Measurements from ENCODE around the gene CMC2. TPM values are rescaled to one million over a fixed set of nuclear protein-coding genes. Genes with fewer than 3 reads are reported as not detected.

The CMC2 gene
- total RNA-seq, 1 experiment from 2014 or later: 64.2 TPM

GRCh38 chr16:81040131-81040530, 33.4 kb upstream of the CMC2 start:
- H2BK120ac ChIP-seq (ENCODE audit: low read depth, low read length, poor library complexity, severe bottlenecking): no peak overlapping the region
- H3K4me1 Mint-ChIP-seq: peaks cover 17 to 20% of the 10 kb centered on the region in 2 experiments
- WGBS (ENCODE audit: extremely low coverage, insufficient read length, low lambda C conversion rate): no CpG with 5 or more reads among the region's 2 CpGs
- H3K4ac ChIP-seq (ENCODE audit: low read depth, low read length): no peak overlapping the region
- H3K23me2 ChIP-seq (ENCODE audit: insufficient read length, low read depth, low read length, poor library complexity, severe bottlenecking): peaks cover 7% of the 10 kb centered on the region
- H4K91ac ChIP-seq (ENCODE audit: insufficient read length, low read depth, low read length): no peak overlapping the region
- no peak overlapping the region for H2BK5ac ChIP-seq (ENCODE audit: insufficient read length, low read length)
- no peaks in the 10 kb centered on the region for H3K27me3 ChIP-seq (ENCODE audit: insufficient read depth, low read length)
- H4K8ac ChIP-seq (replicated peaks; ENCODE audit: insufficient read length, low read depth, low read length): no peak overlapping the region
- no peak overlapping the region for H2BK20ac ChIP-seq (ENCODE audit: low read depth, low read length, poor library complexity, severe bottlenecking)
- no peak overlapping the region for H2BK12ac ChIP-seq (ENCODE audit: insufficient read length, low read depth, low read length)
- H4K5ac ChIP-seq (ENCODE audit: insufficient read length, low read depth, low read length): no peak overlapping the region
- DNase-seq: no peak
- H3K79me1 ChIP-seq (ENCODE audit: insufficient read depth, low read depth, low read length, poor library complexity, severe bottlenecking): peaks cover 3% of the 10 kb centered on the region
- no peaks in the 10 kb centered on the region for H3K27me3 Mint-ChIP-seq (ENCODE audit: low read depth)
- H2AFZ ChIP-seq (ENCODE audit: low read length): no peak overlapping the region
- no peak overlapping the region; a peak in 1 of 7 replicates for H3K27ac Mint-ChIP-seq
- H3K9me3 ChIP-seq (ENCODE audit: control insufficient read depth, low read depth, low read length): no peaks in the 10 kb centered on the region
- H3K79me2 ChIP-seq (ENCODE audit: insufficient read depth, low read length): peaks cover 8% of the 10 kb centered on the region; the same call in 1 of the 2 replicates
- H3K27ac ChIP-seq (ENCODE audit: insufficient read length, low read depth, low read length): no peak overlapping the region
- H2AK5ac ChIP-seq (ENCODE audit: insufficient read length, low read length): no peak overlapping the region
- no peak overlapping the region for H3K14ac ChIP-seq (ENCODE audit: insufficient read depth, low read length)
- H4K20me1 ChIP-seq (ENCODE audit: control insufficient read depth, insufficient read depth, insufficient read length): no peaks in the 10 kb centered on the region
- H2BK15ac ChIP-seq (ENCODE audit: low read depth, low read length): no peak overlapping the region
- H3K4me3 Mint-ChIP-seq: no peak overlapping the region
- H3K56ac ChIP-seq (ENCODE audit: insufficient read length, low read depth, low read length): no peak overlapping the region
- H3K9ac ChIP-seq (ENCODE audit: extremely low read depth, insufficient read length, low read length): no peak overlapping the region
- peaks cover 38 to 70% (median 66%) of the 10 kb centered on the region in 3 experiments; a peak in 6 of 7 replicates for H3K36me3 Mint-ChIP-seq (ENCODE audit: insufficient read depth in 1 of 3, low read depth in 3 of 3)
- H3K4me1 ChIP-seq (ENCODE audit: insufficient read depth, low read length): 0 out of 2 replicates have a peak, but pooled peaks cover 5% of the 10 kb centered on the region
- H3K18ac ChIP-seq (ENCODE audit: insufficient read length, low read depth, low read length): no peak overlapping the region
- TF ChIP-seq CTCF (conservative IDR thresholded peaks at IDR 0.05): no peak
- peaks cover under 1 to 3% of the 10 kb centered on the region in 2 experiments; a peak in 1 of 5 replicates for H3K9me3 Mint-ChIP-seq
- no peak overlapping the region for H3T11ph ChIP-seq (ENCODE audit: low read length)
- H3K4me2 ChIP-seq (ENCODE audit: insufficient read depth, insufficient read length, low read length): no peak overlapping the region
- no peak overlapping the region for H3K23ac ChIP-seq (ENCODE audit: insufficient read length, low read depth, low read length)
